ENCODE results near the gene TMEM229B.

TMEM229B gene

GRCh38 chr14:67487937-67488893 lies at the start of gene TMEM229B:
TSS of gene TMEM229B (minus strand) at chr14:67488721. CDS start at chr14:67473923, 14,798 bp downstream.
- peak; percentile 48 to 65 for DNase-seq (ENCODE audit: low read depth in 2 of 2)

GRCh38 chr14:67537736-67538135 lies 49.2 kb upstream of the TMEM229B start:
- DNase-seq (ENCODE audit: low read depth in 2 of 2): no peak

GRCh38 chr14:67536087-67536486 lies 47.6 kb upstream of the TMEM229B start:
- no peak for DNase-seq (ENCODE audit: low read depth in 2 of 2)

GRCh38 chr14:67533754-67534085 lies 45.2 kb upstream of the TMEM229B start:
- no peak for DNase-seq (ENCODE audit: low read depth in 2 of 2)

- DNase-seq (ENCODE audit: low read depth in 2 of 2): peak in 1 of 2 donors; percentile 26
Observed at GRCh38 chr14:67532998-67533753, 44.7 kb upstream of the TMEM229B start, which contains the start of gene PLEKHH1. TSS of gene PLEKHH1 (plus strand) at chr14:67533290. CDS start at chr14:67541868, 8,578 bp downstream.

GRCh38 chr14:67532606-67532997 lies 44.1 kb upstream of the TMEM229B start:
- no peak for DNase-seq (ENCODE audit: low read depth in 2 of 2)

- DNase-seq (ENCODE audit: low read depth in 2 of 2): no peak
Observed at GRCh38 chr14:67529947-67530935, 41.7 kb upstream of the TMEM229B start.

- DNase-seq (ENCODE audit: low read depth in 2 of 2): no peak
Observed at GRCh38 chr14:67528276-67528675, 39.8 kb upstream of the TMEM229B start.

- no peak for DNase-seq (ENCODE audit: low read depth in 2 of 2)
Observed at GRCh38 chr14:67527756-67528155, 39.2 kb upstream of the TMEM229B start.

- DNase-seq (ENCODE audit: low read depth in 2 of 2): no peak
Observed at GRCh38 chr14:67526676-67527459, 38.3 kb upstream of the TMEM229B start.

GRCh38 chr14:67526181-67526580 lies 37.7 kb upstream of the TMEM229B start:
- DNase-seq (ENCODE audit: low read depth in 2 of 2): no peak

- no peak for DNase-seq (ENCODE audit: low read depth in 2 of 2)
Observed at GRCh38 chr14:67525389-67525788, 36.9 kb upstream of the TMEM229B start.

- no peak for DNase-seq (ENCODE audit: low read depth in 2 of 2)
Observed at GRCh38 chr14:67524634-67524963, 36.1 kb upstream of the TMEM229B start.

GRCh38 chr14:67523764-67524633 lies 35.5 kb upstream of the TMEM229B start:
- DNase-seq (ENCODE audit: low read depth in 2 of 2): no peak

- DNase-seq (ENCODE audit: low read depth in 2 of 2): no peak
Observed at GRCh38 chr14:67522270-67522669, 33.7 kb upstream of the TMEM229B start.

- no peak for DNase-seq (ENCODE audit: low read depth in 2 of 2)
Observed at GRCh38 chr14:67520482-67520881, 32.0 kb upstream of the TMEM229B start.

GRCh38 chr14:67519406-67519805 lies 30.9 kb upstream of the TMEM229B start:
- no peak for DNase-seq (ENCODE audit: low read depth in 2 of 2)

GRCh38 chr14:67517083-67517482 lies 28.6 kb upstream of the TMEM229B start:
- DNase-seq (ENCODE audit: low read depth in 2 of 2): no peak

- DNase-seq (ENCODE audit: low read depth in 2 of 2): no peak
Observed at GRCh38 chr14:67516676-67517075, 28.2 kb upstream of the TMEM229B start.

Data from stimulated activated CD8-positive, alpha-beta memory T cell treated with anti-CD3 and anti-CD28 coated beads, Interleukin-15, amount 100 ng/mL, for 4 hours (primary cell).